GM18868 (cell line): ENCODE data around the gene ASTN2.

Experiments
- ATAC-seq: cut with Tn5 transposase; IDR thresholded peaks from one replicate; pipeline ENCODE4 v1.9.1; 2021; ENCODE audit warnings: mild to moderate bottlenecking, moderate library complexity; ENCODE audit not compliant: unreplicated experiment

ASTN2 gene

DNA sequence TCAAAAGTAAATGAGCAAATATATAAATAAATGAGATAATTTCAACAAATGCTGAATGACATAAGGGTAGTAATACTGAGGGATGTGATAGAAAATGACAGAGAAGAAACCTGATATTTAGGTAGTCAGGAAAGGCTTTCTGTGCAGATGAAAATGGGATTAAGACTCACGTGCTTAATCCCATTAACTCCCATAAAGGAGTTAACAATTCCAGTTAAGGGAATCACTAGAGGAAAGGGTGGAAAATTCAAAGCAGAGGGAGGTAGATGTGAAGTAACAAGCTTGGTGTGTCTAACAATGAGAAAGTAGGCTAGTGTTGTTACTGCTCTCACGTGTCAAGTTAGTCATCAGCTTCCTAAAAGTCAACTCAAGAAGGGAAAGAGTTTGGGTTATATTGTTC lies 818.2 kb downstream of the ASTN2 start:
- no peak for ATAC-seq

DNA sequence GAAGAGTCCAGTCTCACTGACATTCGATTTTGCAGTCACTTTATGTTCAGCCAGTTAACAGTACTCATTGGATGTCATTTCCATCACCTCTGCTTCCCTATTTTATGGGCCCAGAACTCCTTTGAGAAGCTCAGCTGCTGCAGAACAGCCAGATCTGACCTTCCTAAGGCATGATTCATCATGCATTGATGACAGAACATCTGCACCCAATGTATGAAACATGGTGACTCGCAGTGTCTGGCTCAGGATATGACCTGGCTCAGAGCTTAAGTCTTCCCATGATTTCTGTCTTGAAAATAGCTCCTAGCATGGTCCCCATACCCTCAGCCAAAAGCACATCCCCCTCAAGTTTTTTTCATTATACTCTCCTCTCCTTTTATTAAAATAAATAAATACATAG lies 820.3 kb downstream of the ASTN2 start:
- ATAC-seq = no peak

DNA sequence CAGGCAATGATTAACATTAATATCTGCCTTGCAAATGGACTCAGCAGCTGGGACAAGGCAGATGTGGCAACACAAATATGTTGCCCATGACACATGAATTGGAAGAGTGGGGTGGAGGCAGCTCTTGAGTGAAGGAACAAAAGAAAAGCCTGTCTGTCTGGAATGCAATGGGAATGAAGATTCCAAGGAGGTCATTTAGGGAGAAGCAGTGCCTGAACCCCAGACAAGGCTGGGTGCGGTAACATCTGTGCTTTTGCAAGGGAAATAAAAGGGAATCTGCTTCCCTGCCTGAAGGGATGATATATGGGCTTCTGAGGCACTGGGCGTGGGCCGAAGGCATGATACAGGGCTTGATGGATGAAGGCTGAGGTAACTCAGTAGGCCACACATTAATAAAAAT lies 821.9 kb downstream of the ASTN2 start:
- ATAC-seq = no peak

DNA sequence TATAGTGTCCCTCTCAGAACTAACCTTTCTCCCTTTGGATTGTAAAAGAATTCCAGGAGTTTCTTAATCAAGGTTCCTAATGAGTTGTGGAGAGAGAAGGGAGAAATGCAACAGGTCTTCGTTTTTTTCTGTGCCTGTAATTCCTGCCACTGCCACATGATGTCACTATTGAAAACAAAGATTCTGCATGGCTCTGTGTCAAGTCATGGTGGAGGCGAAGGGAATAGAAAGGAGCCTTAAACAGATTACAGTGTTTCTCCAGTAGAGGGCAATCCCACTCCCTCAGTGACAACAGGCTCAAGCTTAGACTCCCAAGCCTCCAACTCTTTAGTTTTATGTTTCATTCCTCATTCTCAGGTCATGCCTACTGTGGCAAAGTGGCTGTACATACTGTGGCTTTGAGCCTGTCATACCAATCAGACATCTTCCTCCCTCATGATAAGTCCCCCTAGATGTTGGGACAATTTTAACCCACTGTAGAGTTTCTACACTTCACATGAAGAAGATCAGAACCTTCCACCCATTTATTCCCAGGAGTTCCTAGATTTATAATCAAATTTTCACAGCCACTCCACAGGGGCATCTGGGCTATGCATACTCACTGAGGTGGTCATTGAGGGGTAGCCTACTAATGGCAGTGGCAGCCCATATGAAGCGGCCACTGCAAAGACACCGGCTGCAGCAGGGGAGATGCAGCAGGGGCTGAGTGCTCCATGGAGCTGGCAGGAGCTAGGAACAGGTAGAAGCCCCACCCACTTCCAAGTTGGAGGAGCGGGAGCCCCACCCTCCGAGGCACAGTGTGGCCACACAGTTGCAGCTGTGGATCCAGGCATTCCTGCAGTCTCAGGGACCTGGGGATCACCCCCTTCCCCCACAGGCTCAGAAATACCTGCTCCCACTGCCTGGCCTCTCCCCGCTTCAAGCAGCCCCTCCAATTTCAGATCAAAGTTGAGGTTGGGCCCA lies 825.2 kb downstream of the ASTN2 start:
- peak; percentile 67 for ATAC-seq

DNA sequence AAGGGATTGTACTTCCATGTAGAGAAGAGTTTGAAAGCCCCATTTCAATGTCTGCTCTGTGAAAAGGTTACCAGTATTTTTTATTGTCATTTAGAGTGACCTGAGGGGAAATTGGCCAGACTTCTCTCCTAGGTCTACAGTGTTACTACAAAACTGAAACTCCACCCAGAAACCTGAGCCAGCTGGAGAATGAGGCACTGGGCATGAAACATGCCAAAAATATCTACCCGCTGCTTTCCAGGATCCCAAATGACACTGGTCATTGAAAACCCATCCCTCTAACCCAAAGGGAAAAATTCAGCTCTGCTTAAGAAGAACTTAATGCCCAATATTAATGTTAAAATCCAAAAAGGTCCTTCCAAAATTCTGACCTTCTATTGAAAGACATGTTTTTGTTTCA lies 826.9 kb downstream of the ASTN2 start:
- no peak for ATAC-seq

DNA sequence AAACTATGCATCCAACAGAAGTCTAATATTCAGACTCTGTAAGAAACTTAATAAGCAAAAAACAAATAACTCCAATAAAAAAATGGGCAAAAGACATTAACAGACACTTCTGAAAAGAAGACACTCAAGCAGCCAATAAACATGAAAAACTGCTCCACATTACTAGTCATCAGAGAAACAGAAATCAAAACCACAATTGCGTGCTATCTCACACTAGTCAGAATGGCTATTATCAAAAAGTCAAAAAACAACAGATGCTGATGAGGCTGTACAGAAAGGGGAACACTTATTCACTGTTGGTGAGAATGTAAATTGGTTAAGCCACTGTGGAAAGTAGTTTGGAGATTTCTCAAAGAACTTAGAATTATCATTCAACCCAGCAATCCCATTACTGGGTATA lies 829.0 kb downstream of the ASTN2 start:
- ATAC-seq = no peak

DNA sequence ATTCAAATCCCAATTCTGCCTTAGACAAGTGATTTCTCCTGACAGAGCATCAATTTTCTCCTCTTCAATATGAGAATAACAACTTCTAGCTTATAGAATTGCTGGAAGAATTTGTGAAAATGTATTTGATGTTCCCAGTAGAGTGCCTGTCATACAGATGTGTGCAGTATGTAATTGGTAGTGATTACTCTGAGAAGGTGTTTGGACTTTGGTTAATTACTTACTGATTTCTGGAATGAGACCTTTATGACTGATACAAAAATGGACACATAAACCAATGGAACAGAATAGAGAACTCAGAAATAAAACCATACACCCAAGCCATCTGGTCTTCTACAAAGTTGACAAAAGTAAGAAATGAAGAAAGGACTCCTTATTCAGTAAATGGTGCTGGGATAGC lies 829.7 kb downstream of the ASTN2 start:
- no peak for ATAC-seq

DNA sequence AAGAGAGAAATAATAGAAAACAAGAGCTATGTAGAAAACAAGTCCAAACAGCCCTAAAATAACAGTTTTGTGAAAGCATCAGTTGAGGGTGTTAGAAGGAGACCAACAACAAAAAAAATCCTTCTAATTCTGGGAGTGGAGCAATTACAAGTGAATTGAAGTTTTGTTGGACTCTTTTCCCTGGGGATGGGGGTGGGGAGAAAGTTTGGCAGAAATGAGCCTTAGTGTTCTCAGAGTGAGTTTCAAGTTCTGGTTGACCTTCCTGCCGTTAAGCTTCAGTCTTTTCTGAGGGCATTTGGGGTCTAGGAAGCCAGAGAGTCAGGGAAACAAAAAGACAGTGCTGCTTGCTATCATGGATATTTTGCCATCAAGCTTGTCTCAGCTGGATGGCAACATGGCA lies 834.0 kb downstream of the ASTN2 start:
- ATAC-seq = no peak

DNA sequence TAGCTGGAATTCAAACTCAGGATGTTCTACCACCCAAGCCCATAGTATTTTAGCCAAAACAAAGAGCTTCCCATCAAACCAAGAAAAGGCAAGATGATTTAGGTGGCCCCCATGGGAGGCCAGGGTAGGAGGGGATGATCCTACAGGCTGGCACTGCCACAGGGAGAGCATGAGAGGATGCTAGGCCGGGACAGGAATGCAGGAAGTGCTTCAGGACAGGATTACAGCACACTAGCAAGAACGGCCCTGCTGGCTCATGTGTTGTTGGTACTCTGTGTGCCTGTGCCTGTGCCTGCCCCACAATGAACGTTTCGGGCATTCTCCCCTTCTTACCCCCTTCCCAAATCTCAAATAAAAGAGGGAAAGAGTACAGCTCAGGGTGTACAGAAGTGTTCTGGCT lies 838.5 kb downstream of the ASTN2 start:
- no peak for ATAC-seq

DNA sequence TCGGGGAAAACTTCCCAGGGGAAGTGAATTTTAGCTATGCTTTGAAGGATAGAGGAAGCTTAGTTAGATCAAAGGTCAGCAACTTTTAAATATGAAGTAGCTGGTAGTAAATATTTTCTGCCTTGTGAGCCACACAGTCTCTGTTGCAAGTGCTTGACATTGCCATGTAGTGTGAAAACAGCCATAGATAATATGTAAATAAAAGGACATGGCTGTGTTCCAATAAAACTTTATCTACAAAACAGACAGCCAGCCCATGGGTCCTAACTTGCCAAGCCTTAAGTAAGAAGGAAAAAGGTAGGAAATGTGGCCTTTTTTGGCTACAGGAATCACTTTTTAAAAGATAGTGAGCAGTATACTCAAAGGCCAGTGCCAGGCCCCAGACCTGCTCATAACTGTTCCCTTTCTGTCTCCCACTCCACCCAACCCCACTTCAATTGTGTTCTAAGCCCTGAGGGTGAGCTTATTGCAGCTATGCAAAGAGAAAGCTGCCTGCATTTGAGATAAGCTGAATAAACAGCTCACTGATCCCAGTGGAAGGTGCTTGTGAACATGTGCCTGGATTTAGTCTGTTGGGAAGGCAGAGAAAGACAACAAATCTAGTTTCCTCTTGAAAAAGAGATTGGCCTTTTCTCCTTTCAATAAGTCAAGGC lies 840.7 kb downstream of the ASTN2 start:
- no peak for ATAC-seq

DNA sequence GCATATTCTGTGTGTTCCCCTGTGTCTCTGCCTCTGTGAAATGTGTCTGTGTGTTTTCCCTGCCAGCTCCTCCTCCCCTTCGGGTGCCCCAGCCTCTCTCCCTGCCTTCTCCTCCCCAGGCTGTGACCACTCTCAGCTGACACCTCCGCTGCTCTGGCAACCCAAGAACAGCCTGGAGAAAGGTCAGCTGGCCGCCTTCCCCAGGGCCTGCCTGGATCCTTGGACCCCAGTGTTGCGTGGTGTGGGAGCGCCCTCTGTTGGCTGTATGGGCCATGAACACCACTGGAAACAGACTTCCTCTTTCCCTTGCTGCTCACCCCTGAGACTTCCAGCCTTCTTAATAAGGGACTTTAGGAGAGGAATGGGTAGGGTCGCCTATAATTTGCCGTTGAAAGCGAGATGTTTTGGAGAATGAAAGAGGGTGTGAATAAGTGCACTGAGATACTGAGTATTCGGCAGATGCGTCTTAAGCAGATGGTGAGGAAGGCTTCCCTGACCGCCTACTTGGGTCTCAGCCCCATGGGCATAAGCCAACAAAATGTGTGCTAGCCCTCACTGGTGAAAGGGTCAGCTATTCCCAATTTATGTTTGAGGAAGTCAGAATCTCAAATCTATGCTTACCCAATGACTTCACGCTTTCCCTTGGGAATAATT lies 842.6 kb downstream of the ASTN2 start:
- peak; percentile 86 for ATAC-seq

DNA sequence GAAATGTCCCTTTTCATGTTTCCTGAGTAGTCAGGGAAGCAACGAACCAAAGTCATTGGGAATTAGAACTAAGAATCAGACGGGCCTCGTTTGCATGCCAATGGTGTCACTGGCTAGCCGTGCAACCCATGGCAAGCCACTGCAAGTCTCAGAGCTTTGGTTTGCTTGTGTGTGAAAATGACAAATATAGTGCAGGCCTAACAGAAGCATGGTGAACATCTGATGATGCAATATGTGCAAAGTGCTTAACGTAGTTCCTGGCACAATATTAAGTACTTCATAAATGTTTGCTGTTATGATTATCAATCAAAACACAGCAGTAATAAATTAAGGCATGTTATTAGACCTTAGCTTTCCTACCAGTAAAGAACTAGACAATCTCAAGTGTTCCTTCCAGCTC lies 845.7 kb downstream of the ASTN2 start:
- ATAC-seq = no peak

DNA sequence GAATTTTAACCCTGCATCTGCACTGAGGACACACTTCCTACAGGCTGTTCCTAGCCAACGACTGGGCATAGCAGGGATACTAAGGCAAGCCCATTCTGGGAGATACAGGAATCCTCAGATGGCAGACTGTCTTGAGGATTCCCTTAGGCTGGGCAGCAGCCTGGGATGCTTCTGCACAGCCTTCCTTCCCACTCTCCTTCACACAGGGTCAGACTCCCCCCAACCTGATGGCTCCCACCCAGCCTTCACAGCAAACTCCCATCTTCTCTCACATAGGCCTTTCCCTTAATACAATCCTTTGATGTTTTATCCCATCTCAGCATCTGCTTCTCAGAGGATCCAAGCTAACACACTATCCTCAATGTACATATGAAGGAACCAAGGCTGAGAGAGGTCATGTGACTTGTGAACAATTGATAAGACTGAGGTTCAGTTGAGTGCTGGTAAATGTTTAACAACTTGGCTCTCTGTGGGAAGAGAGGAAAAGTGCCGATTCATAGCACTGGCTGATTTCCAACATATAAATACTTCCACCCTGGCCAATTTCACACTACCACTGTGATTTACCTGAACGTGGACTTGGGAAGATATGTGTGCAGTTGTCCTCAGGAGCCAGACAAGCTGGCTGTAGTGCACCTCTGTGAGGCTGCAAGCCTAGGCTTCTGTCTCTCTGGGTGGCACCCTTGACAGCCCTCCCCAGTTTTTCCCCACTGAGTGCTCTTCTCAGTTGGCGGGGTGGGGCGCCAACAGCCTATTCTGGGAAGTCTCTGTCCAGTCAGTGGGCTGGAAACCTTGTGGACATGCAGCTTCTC lies 848.0 kb downstream of the ASTN2 start:
- ATAC-seq = no peak

DNA sequence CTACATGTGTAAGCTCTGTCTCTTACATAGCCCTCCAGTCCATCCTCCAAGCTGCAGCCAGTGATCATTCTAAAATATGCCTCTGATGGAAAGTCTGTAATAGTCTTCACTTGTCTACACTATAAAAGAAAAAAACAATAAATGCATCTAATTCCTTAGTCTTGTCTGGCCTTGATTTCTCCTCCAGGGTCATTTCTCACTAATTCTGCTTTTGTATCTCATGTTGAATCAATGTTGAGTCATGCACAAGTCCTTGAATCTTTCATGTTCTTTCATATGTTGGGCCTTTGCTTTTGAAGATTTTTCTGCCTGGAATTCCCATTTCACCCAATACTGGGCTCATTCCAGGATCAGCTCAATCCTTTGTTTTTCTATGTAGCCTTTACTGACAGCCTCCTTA lies 848.9 kb downstream of the ASTN2 start:
- no peak for ATAC-seq

DNA sequence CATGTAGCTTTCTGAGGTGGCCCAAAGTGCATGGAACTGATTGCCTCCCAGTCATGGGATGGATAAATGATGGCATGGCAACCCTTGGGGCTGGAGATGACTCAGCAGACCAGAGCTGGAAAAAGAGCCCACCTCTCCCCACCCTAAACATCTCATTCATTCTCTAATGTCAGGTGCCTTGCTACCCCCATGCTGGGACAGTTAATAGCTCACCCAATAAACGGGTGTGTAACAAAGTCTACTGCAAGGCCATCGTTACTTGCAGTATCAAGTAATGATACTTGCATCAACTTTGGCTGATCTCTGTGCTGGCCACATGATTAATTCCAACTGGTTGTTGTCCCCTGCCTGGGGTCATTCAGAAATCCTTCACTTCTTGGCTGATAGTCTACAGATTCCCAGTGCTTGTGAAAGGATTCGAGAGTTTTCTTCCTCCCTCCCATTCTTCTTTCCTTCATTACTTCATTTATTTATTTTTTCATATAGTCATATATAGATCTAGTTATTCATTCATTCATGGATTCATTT lies 850.5 kb downstream of the ASTN2 start:
- no peak for ATAC-seq

DNA sequence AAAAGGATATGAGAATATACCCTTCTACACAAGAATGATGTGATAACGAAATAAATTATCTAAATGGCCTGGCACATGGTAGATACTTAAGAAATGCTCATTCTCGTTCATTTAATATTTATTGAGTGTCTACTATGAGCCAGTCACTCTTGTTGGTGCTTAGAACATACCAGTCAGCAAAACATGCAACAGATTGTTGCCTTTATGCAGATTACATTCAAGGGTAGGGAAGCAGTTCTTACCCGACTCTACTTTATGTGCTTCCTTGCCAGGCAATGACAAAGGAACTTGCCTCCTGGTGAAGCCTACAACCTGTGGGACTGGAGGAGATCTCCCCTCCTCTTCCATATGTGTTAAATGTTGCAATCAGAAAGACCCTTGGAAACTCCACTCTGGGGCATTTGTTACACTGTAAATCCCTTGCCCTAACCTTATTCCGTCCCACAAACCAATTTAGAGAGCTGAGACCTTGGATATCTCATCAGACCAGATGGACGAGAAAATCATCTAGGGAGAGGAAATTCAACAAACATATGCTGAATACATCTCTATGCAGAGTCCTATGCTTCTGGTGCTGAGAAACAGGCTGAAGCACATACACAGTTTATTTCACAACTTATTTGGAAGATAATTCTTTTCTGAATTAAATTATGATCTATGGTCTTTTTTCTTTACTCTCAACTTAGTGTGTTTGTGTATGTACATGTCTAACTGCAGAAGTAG lies 855.9 kb downstream of the ASTN2 start:
- no peak for ATAC-seq

DNA sequence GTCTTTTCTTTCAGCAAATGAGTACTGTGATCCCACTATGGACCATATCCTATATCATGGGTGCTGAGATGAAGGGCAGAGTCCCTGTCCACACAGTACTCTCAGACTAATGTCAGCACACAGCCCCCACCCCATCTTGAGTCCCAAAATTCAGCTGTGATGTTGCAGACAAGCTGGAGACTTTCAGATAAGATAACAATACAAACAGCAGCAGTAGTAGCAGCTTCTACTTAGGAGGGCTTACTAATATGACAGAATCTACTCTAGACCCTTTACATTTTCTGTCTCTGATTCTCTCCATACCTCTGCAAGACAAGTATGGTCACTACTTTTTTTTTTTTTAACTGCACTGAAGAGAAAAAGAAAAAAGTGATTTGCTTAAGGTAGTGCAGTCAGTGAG lies 856.8 kb downstream of the ASTN2 start:
- no peak for ATAC-seq

DNA sequence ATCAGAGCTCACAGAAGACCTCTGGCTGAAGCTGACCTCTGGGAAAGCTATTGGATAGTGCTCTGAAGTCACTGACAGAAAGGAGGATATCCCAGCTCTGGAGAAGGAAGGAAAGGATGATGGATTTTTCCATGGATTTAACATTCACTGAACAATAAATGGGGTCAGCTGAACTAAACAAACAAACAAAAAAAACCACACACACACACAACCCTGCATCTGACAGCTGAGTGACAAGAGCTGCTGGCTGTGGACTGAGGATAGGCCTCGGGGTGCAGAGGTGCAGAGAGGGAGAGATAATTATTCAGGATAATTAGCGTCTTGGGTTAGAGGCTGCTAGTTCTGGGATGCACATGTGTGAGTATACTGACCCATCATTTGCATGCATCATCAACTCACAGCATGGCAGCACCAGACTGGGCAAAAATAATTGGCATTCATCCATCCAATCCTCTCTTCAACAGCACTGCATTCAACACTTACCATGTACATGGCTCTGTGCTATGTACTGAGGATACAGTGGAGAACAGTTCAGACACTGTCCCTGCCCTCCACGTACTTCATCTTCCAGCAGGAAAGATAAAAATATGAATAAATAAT lies 859.2 kb downstream of the ASTN2 start:
- ATAC-seq = no peak

DNA sequence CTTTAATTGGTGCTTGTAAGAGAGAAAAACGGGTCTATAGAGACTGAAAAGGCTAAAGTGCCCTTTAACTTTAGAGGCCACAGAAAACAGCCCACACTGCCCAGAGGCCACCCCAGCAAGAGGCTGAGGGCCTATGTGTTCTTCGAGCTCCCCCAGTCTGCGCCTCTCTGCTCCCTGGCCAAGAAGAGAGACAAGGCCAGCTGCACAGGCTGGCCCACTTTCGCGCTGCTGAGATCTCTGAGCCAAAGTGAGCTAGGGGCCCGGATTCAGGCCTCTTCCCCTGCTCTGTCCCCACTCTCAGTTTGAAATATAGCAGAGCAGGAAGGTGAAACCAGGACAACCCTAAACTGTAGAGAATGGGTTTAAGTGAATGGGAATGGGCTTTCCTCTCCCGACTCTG lies 859.7 kb downstream of the ASTN2 start:
- ATAC-seq = no peak
